Measurements from ENCODE around the gene RAD23A.
"Not testable (repeated sequence)": the region's sequence is repeated elsewhere in the genome, so short reads cannot be mapped to it uniquely, and the experiment has no call there.

Gene RAD23A

GRCh38 chr19:12913851-12914690 lies 31.6 kb upstream of the RAD23A start:
- peak; percentile 62 for DNase-seq (ENCODE audit: low read depth)
- no peak for TF ChIP-seq CTCF (IDR thresholded peaks at IDR 0.05; ENCODE audit: low read length, missing control alignments)
- no peak overlapping the region for H3K4me3 ChIP-seq (replicated peaks; ENCODE audit: low read depth, low read length)

- not testable (repeated sequence) for H3K4me3 ChIP-seq (replicated peaks; ENCODE audit: low read depth, low read length); DNase-seq (ENCODE audit: low read depth)
Observed at GRCh38 chr19:12915860-12916259, 29.8 kb upstream of the RAD23A start.

- TF ChIP-seq CTCF (IDR thresholded peaks at IDR 0.05; ENCODE audit: low read length, missing control alignments), result no peak
- H3K4me3 ChIP-seq (replicated peaks; ENCODE audit: low read depth, low read length), result no peak overlapping the region
- DNase-seq (ENCODE audit: low read depth), result no peak
Observed at GRCh38 chr19:12918253-12918652, 27.4 kb upstream of the RAD23A start.

- no peak for TF ChIP-seq CTCF (IDR thresholded peaks at IDR 0.05; ENCODE audit: low read length, missing control alignments)
- H3K4me3 ChIP-seq (replicated peaks; ENCODE audit: low read depth, low read length), result no peak overlapping the region
- no peak for DNase-seq (ENCODE audit: low read depth)
Observed at GRCh38 chr19:12921047-12921446, 24.6 kb upstream of the RAD23A start.

- DNase-seq (ENCODE audit: low read depth), result no peak
- no peak overlapping the region for H3K4me3 ChIP-seq (replicated peaks; ENCODE audit: low read depth, low read length)
- no peak for TF ChIP-seq CTCF (IDR thresholded peaks at IDR 0.05; ENCODE audit: low read length, missing control alignments)
Observed at GRCh38 chr19:12922959-12923358, 22.7 kb upstream of the RAD23A start.

GRCh38 chr19:12924621-12925310 lies 20.9 kb upstream of the RAD23A start:
- TF ChIP-seq CTCF (IDR thresholded peaks at IDR 0.05; ENCODE audit: low read length, missing control alignments), result no peak

GRCh38 chr19:12930002-12930645 lies 15.5 kb upstream of the RAD23A start:
- no peak overlapping the region for H3K4me3 ChIP-seq (replicated peaks; ENCODE audit: low read depth, low read length)
- no peak for TF ChIP-seq CTCF (IDR thresholded peaks at IDR 0.05; ENCODE audit: low read length, missing control alignments)

More at GRCh38 chr19:12924621-12925310, 20.9 kb upstream of the RAD23A start:
- no peak overlapping the region for H3K4me3 ChIP-seq (replicated peaks; ENCODE audit: low read depth, low read length)
- no peak for DNase-seq (ENCODE audit: low read depth)

More at GRCh38 chr19:12930002-12930645, 15.5 kb upstream of the RAD23A start:
- no peak for DNase-seq (ENCODE audit: low read depth)
